Left cardiac atrium (tissue), 4 donors: Measurements from ENCODE around the gene GSN. TPM values are rescaled to one million over a fixed set of nuclear protein-coding genes. Genes with fewer than 3 reads are reported as not detected.

Experiments used
- ATAC-seq, 2 donors: fragments of 200-7000 bp; cut with Tn5 transposase; one replicate each; pipeline ENCODE4 v1.9.1; 2020; ENCODE audit warnings: mild to moderate bottlenecking in 2 of 2, moderate library complexity in 2 of 2
- DNase-seq: peaks from one replicate; pipeline ENCODE4 v3.0.0-alpha.2; 2020
- intact Hi-C, 2 donors: fragments of 100-400 bp; cut with DNase I; formaldehyde crosslinking; loops; one replicate each; pipeline versions ENCODE4 v1.14.1 to v1.15.1; 2022 to 2023
- total RNA-seq, 2 donors: library from RNA; stranded (reverse); fragmentation: NEBNext Ultra II Directional; extraction: Animal tissue kit (Norgen Biotek cat#: 25700); gene quantifications; one replicate each; pipeline ENCODE4 v1.2.1, GENCODE V29; 2021
- donor health status: DM: no; HTN: yes; CAD: no.
- donor health status: DM: no; HTN: yes; CAD: no; lungs with severe emphysema.
- donor health status: DM: yes; HTN: yes; CAD: no.
- donor health status: Dilated cardiomyopathy.

GSN gene
- total RNA-seq, 2 donors from 2014 or later: 881 to 1,287 TPM

DNA sequence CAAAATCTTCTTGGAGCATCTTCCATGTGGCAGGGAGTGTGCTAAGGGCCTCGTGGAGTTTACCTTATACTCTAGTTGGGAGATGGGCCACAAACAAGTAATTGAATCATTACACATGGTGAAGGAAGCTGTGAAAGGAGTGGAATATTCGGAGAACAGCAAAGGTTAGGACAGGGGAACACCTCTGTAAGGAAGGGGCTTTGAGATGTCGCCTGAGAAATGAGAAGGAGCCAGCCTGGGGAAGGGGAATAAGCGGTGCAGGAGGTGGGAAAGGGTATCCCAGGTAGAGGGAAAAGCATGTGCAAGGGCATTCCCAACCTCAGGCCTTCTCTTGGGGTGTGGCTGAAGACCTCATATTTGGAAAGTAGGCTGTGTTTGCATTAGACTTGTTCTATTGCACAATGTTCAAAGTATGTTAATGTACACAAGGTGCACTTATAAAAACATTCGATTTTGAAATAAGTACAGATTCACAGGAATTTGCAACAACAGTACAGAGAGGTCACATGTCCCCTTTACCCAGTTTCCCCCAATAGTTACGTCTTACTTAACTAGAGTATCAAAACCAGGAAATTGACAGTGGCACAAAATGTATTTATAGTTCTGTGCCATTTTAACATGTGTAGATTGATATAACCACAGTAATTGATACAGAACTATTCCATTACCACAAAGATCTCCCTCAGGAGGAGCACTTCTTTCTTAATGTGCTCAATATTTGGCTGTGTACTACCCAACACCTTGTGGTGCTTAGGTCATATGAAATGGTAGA, 104.5 kb downstream of the GSN start:
- no peak for DNase-seq
- intact Hi-C loops: loop anchor here in 1 of 2 donors (10.0 kb wide), 1 partner anchor 168 kb away; the partner anchor contains the start of gene RAB14
- no peak for ATAC-seq

DNA sequence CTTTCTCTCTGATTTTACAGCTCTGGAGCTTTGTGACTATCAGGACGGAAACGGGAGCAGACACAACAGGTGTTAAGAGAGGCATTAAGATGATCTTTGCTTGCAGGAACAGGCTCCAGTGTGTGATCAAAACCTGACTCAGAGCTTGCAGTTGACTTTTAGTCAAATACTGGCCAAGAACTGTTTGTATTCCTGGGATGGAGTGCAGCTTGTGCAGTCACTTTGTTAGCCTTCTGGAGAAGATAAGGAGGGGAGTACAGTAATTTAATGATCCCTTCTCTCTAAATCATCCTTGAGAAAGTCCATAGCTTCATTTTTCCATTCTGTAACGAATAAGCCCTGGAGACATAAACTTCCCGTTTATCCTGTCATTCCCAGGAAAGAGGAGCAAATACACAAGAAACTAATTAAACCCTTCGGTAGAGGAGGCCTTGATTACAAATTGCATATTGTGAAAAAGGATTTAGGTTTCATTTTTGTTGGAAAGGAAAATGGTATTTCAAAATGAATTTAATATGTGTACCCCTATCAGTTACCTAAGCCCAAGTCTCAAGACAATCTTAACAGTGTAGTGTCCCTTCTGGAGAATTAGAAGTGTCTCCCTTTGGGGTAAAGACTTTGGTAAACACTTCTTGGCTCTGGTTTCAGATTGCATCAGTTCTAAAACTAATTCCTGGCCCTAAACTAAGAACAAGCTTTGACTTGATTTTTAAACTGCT, 105.2 kb downstream of the GSN start:
- intact Hi-C loops: loop anchor here in 1 of 2 donors (10.0 kb wide), 1 partner anchor 168 kb away; the partner anchor contains the start of gene RAB14
- ATAC-seq (no peak), DNase-seq (no peak)

DNA sequence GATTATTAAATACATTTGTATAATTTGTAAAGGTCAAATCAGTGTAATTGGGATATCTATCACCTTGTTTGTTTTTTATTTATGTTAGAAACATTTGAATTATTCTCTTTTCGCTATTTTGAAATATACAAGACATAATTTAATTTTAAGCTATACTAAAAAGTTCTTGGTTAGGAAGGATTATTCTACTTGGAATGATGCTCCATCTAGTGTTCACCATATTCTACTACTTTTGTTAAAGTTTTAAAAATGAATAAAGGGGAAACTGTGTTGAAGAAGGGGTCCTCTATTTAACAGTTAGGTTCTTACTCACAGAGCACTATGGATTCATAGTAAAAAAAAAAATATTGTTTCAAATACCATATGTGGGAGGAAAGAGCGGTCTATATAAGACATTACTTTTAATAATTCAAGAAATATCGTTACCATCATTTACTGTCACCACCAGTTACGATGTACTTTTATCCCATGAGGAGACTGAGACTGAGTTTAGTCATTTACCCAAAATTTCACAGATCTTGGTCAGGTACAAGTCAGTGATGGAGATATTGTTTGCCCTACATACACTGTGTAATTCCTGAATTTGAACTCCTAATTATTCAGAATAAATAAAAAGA, 108.4 kb downstream of the GSN start:
- ATAC-seq: no peak
- intact Hi-C loops: loop anchor here in 1 of 2 donors (2.0 to 10.0 kb wide), 2 partner anchors 56 to 172 kb away; partner anchors contain the start of gene RAB14

DNA sequence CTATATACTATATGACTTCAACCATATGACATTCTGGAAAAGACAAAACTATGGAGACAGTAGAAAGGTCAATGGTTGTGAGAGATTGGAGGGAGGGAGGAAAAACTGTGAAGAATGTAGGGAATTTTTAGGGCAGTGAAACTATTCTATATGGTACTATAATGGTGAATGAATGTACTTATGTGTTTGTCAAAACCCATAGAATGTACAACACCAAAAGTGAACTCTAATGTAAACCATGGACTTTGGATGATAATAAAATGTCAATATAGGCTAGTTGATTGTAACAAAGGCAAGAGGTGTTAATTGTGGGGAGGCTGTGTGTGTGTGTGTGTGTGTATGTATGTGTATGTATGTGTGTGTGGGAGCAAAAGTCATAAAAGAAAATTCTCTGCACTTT, 112.9 kb downstream of the GSN start:
- intact Hi-C loops: loop anchor here in 1 of 2 donors (5.0 kb wide), 1 partner anchor 64 kb away; no protein-coding TSS in a partner anchor
- ATAC-seq: no peak
- DNase-seq: no peak

More for the DNA sequence above, 108.4 kb downstream of the GSN start:
- DNase-seq: no peak

Other genes with a start within 250 kb of the GSN start
- gene C5, start 217.9 kb upstream of the GSN start, total RNA-seq: 1 to 10 TPM; 1.4 to 2.4 TPM
- gene CNTRL, start 193.2 kb upstream of the GSN start, total RNA-seq: 1 to 10 TPM; 4.8 to 5.4 TPM
- 10 to 100 TPM; 44.1 to 49.3 TPM for gene RAB14, start 66.3 kb upstream of the GSN start, total RNA-seq
- 100 to 1,000 TPM; 194 to 326 TPM for gene STOM, start 102.1 kb downstream of the GSN start, total RNA-seq
- 10 to 100 TPM in 1 of 2 donors, 1 to 10 TPM in 1; 8.3 to 19.3 TPM for gene GGTA1, start 231.7 kb downstream of the GSN start, total RNA-seq